LHCN-M2 (cell line): ENCODE results near the gene CASZ1. TPM values are rescaled to one million over a fixed set of nuclear protein-coding genes. Genes with fewer than 3 reads are reported as not detected.
A peak's percentile ranks its signal among the peaks of the same experiment; 100 is the strongest.

Experiments used
- DNase-seq: peaks from one replicate; pipeline ENCODE4 v3.0.0-alpha.2; 2012; ENCODE audit warnings: low read depth
- total RNA-seq: library from RNA; depleted of rRNA; stranded (reverse); fragments of >200 nt; gene quantifications from 2 replicates; pipeline ENCODE4 v1.2.3, GENCODE V29; 2014

CASZ1 gene
- total RNA-seq, 1 experiment from 2014 or later, result 0.11 TPM

- DNase-seq, result no peak
Observed at GRCh38 chr1:10688409-10688786, 108.0 kb downstream of the CASZ1 start.

- DNase-seq, result no peak
Observed at GRCh38 chr1:10687782-10688408, 108.6 kb downstream of the CASZ1 start.

GRCh38 chr1:10687251-10687651, 109.2 kb downstream of the CASZ1 start:
- no peak for DNase-seq

- no peak for DNase-seq
Observed at GRCh38 chr1:10686404-10687040, 109.9 kb downstream of the CASZ1 start.

- no peak for DNase-seq
Observed at GRCh38 chr1:10685808-10686403, 110.5 kb downstream of the CASZ1 start.

GRCh38 chr1:10685196-10685807, 111.1 kb downstream of the CASZ1 start:
- no peak for DNase-seq

- no peak for DNase-seq
Observed at GRCh38 chr1:10684221-10684620, 112.2 kb downstream of the CASZ1 start.

GRCh38 chr1:10682449-10683309, 113.8 kb downstream of the CASZ1 start:
- no peak for DNase-seq

GRCh38 chr1:10682108-10682445, 114.4 kb downstream of the CASZ1 start:
- no peak for DNase-seq

GRCh38 chr1:10681296-10682107, 114.9 kb downstream of the CASZ1 start:
- DNase-seq, result no peak

GRCh38 chr1:10680487-10680886, 116.0 kb downstream of the CASZ1 start:
- DNase-seq, result no peak

GRCh38 chr1:10679496-10680220, 116.8 kb downstream of the CASZ1 start:
- peak; percentile 45 for DNase-seq

- DNase-seq, result no peak
Observed at GRCh38 chr1:10678852-10679251, 117.6 kb downstream of the CASZ1 start.

GRCh38 chr1:10678402-10678801, 118.0 kb downstream of the CASZ1 start:
- DNase-seq, result no peak

GRCh38 chr1:10677491-10678391, 118.7 kb downstream of the CASZ1 start:
- no peak for DNase-seq

GRCh38 chr1:10676963-10677362, 119.5 kb downstream of the CASZ1 start:
- DNase-seq, result no peak

GRCh38 chr1:10675813-10676212, 120.6 kb downstream of the CASZ1 start:
- DNase-seq, result no peak

- DNase-seq, result no peak
Observed at GRCh38 chr1:10674700-10675609, 121.5 kb downstream of the CASZ1 start.
